ENCODE measurements around the gene IQCK.
A peak's percentile ranks its signal among the peaks of the same experiment; 100 is the strongest.
"Not testable (repeated sequence)": the region's sequence is repeated elsewhere in the genome, so short reads cannot be mapped to it uniquely, and the experiment has no call there.

The IQCK gene

GRCh38 chr16:19760356-19761060 lies 42.4 kb downstream of the IQCK start:
- no peak for DNase-seq

GRCh38 chr16:19765860-19766553 lies 47.9 kb downstream of the IQCK start:
- DNase-seq, result no peak

GRCh38 chr16:19766554-19766884 lies 48.4 kb downstream of the IQCK start:
- DNase-seq, result no peak

GRCh38 chr16:19766988-19767387 lies 48.9 kb downstream of the IQCK start:
- no peak for DNase-seq

- DNase-seq, result no peak
Measured at GRCh38 chr16:19767497-19767896, 49.4 kb downstream of the IQCK start.

- DNase-seq, result no peak
Measured at GRCh38 chr16:19769239-19769638, 51.2 kb downstream of the IQCK start.

GRCh38 chr16:19771040-19771439 lies 53.0 kb downstream of the IQCK start:
- DNase-seq, result no peak

- no peak for DNase-seq
Measured at GRCh38 chr16:19771796-19772195, 53.7 kb downstream of the IQCK start.

- DNase-seq, result no peak
Measured at GRCh38 chr16:19774024-19774423, 56.0 kb downstream of the IQCK start.

- no peak for DNase-seq
Measured at GRCh38 chr16:19776147-19776546, 58.1 kb downstream of the IQCK start.

GRCh38 chr16:19776565-19776964 lies 58.5 kb downstream of the IQCK start:
- peak; percentile 7 for DNase-seq

- no peak for DNase-seq
Measured at GRCh38 chr16:19780321-19780720, 62.2 kb downstream of the IQCK start.

GRCh38 chr16:19781226-19781625 lies 63.2 kb downstream of the IQCK start:
- DNase-seq, result no peak

GRCh38 chr16:19783363-19784182 lies 65.5 kb downstream of the IQCK start:
- no peak for DNase-seq

GRCh38 chr16:19784183-19784736 lies 66.2 kb downstream of the IQCK start:
- no peak for DNase-seq

- DNase-seq, result no peak
Measured at GRCh38 chr16:19785081-19785480, 67.0 kb downstream of the IQCK start.

GRCh38 chr16:19785512-19786130 lies 67.5 kb downstream of the IQCK start:
- DNase-seq, result no peak

- DNase-seq, result not testable (repeated sequence)
Measured at GRCh38 chr16:19801369-19801768, 83.3 kb downstream of the IQCK start.

- not testable (repeated sequence) for DNase-seq
Measured at GRCh38 chr16:19801824-19802223, 83.8 kb downstream of the IQCK start.

- DNase-seq, result no peak
Measured at GRCh38 chr16:19802612-19803011, 84.5 kb downstream of the IQCK start.

- DNase-seq, result peak; percentile 97
Measured at GRCh38 chr16:19804538-19805323, 86.7 kb downstream of the IQCK start.

- DNase-seq, result no peak
Measured at GRCh38 chr16:19805459-19806162, 87.5 kb downstream of the IQCK start.

Measured in NCI-H2029 (cell line).